GM18498 (cell line): ENCODE data around the gene PPTC7.

Experiments used
- ATAC-seq: cut with Tn5 transposase; IDR thresholded peaks from one replicate; pipeline ENCODE4 v1.9.1; 2021; ENCODE audit warnings: mild to moderate bottlenecking, moderate library complexity; ENCODE audit not compliant: unreplicated experiment

The PPTC7 gene

DNA sequence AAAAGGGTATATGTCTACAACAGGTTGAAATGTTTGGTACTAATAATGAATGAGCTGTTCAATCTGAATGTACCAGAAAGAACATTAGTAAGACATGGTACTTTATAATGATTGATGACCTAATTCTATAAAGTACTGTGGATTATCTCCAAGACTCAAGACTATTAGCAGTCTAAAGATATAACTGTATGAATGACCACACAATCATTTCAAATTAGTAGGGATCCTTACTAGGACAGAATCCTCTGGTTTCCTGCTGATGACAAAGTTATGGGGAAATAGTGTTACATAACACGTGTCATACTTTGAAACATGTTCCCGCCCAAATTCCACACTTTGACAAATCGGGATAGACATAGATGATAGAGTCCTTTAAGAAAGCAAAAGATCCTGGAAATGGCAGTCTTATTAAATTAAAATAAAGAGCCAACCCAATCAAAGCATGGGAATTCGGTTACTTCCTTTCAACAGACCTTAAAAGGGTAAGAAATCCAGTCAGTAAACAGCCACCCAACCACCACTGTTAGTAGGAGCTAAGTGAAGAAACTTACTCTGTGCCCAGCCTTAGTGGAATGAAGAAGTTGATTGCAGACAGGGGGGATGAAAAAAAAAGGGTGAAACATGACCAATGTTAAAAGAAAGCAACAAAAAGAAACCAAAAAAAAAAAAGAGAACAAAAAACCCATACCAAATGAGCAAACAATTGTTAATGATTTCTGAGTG is 84.0 kb downstream of the PPTC7 start:
- no peak for ATAC-seq
